ENCODE results near the gene TECTA.

TECTA gene

GRCh38 chr11:121100943-121101342 lies at the start of gene TECTA:
TECTA (plus strand) TSS chr11:121101243; CDS start chr11:121102666, 1,423 bp downstream.
- no peak for DNase-seq (ENCODE audit: low spot score)

GRCh38 chr11:121053244-121053643 lies 47.8 kb upstream of the TECTA start:
- DNase-seq (ENCODE audit: low spot score): no peak

GRCh38 chr11:121054266-121054665 lies 46.8 kb upstream of the TECTA start:
- DNase-seq (ENCODE audit: low spot score): no peak

- no peak for DNase-seq (ENCODE audit: low spot score)
These were observed 46.0 kb upstream of the TECTA start for GRCh38 chr11:121055076-121055475.

- DNase-seq (ENCODE audit: low spot score): no peak
These were observed 43.1 kb upstream of the TECTA start for GRCh38 chr11:121057922-121058321.

GRCh38 chr11:121058941-121059340 lies 42.1 kb upstream of the TECTA start:
- DNase-seq (ENCODE audit: low spot score): no peak

- no peak for DNase-seq (ENCODE audit: low spot score)
These were observed 41.4 kb upstream of the TECTA start for GRCh38 chr11:121059605-121060004.

GRCh38 chr11:121063728-121064127 lies 37.3 kb upstream of the TECTA start:
- DNase-seq (ENCODE audit: low spot score): no peak

- DNase-seq (ENCODE audit: low spot score): no peak
These were observed 34.4 kb upstream of the TECTA start for GRCh38 chr11:121066623-121067022.

GRCh38 chr11:121067026-121067425 lies 34.0 kb upstream of the TECTA start:
- DNase-seq (ENCODE audit: low spot score): no peak

GRCh38 chr11:121067453-121067852 lies 33.6 kb upstream of the TECTA start:
- DNase-seq (ENCODE audit: low spot score): peak; percentile 38

- no peak for DNase-seq (ENCODE audit: low spot score)
These were observed 32.9 kb upstream of the TECTA start for GRCh38 chr11:121067962-121068647.

- no peak for DNase-seq (ENCODE audit: low spot score)
These were observed 32.3 kb upstream of the TECTA start for GRCh38 chr11:121068787-121069186.

GRCh38 chr11:121070951-121071845 lies 29.8 kb upstream of the TECTA start:
- DNase-seq (ENCODE audit: low spot score): no peak

- no peak for DNase-seq (ENCODE audit: low spot score)
These were observed 29.1 kb upstream of the TECTA start for GRCh38 chr11:121071846-121072450.

GRCh38 chr11:121081321-121081720 lies 19.7 kb upstream of the TECTA start:
- no peak for DNase-seq (ENCODE audit: low spot score)

GRCh38 chr11:121082219-121082618 lies 18.8 kb upstream of the TECTA start:
- DNase-seq (ENCODE audit: low spot score): no peak

- DNase-seq (ENCODE audit: low spot score): no peak
These were observed 18.4 kb upstream of the TECTA start for GRCh38 chr11:121082670-121083069.

- DNase-seq (ENCODE audit: low spot score): no peak
These were observed 14.2 kb upstream of the TECTA start for GRCh38 chr11:121086866-121087265.

GRCh38 chr11:121089566-121089965 lies 11.5 kb upstream of the TECTA start:
- DNase-seq (ENCODE audit: low spot score): no peak

GRCh38 chr11:121090145-121090721 lies 10.8 kb upstream of the TECTA start:
- no peak for DNase-seq (ENCODE audit: low spot score)

- DNase-seq (ENCODE audit: low spot score): peak; percentile 22
These were observed 9.4 kb upstream of the TECTA start for GRCh38 chr11:121091492-121092152.

Measured in HuH-7 (cell line).